K562 (cell line): ENCODE results near the gene MCEMP1. TPM values are rescaled to one million over a fixed set of nuclear protein-coding genes. Genes with fewer than 3 reads are reported as not detected.

Experiments
- CEBPG ChIP-seq, 3 experiments: fragments of 200-800 bp in 1 of 3; sonication (Bioruptor generic) in 1 of 3; sonication (generic) in 1 of 3; formaldehyde crosslinking in 1 of 3; IDR thresholded peaks in 2 of 3; conservative IDR thresholded peaks in 1 of 3; 2 replicates each; pipeline versions ENCODE4 v1.6.1 to v1.8.0; 2016 to 2022; ENCODE audit warnings: missing compliant biosample characterization in 2 of 3, missing genetic modification characterization in 2 of 3, mild to moderate bottlenecking in 1 of 3, missing genetic modification reagents in 1 of 3
- CREM ChIP-seq: IDR thresholded peaks from 2 replicates; pipeline ENCODE4 v1.6.1; 2014; ENCODE audit warnings: antibody characterized with exemption, low read depth
- EP300 ChIP-seq: IDR thresholded peaks from 2 replicates; pipeline ENCODE4 v1.6.1; 2012; ENCODE audit warnings: low read length, improper control_type of control experiment
- EP400 ChIP-seq: fragments of 450-650 bp; IDR thresholded peaks from 2 replicates; pipeline ENCODE4 v1.6.1; 2017; ENCODE audit warnings: antibody characterized with exemption, mild to moderate bottlenecking, moderate library complexity
- FOXK2 ChIP-seq, 2 experiments: fragments of 450-650 bp; IDR thresholded peaks in 1 of 2; conservative IDR thresholded peaks in 1 of 2; 2 replicates each; pipeline ENCODE4 v1.6.1; 2016; ENCODE audit warnings: low read depth in 2 of 2, mild to moderate bottlenecking in 1 of 2
- HEY1 ChIP-seq: fragments of 250-450 bp; sonication (Bioruptor Pico); IDR thresholded peaks from 2 replicates; pipeline ENCODE4 v1.5.0; 2020; ENCODE audit warnings: mild to moderate bottlenecking, moderate library complexity, borderline replicate concordance
- MTA3 ChIP-seq: fragments of 450-650 bp; formaldehyde crosslinking; IDR thresholded peaks from 2 replicates; pipeline ENCODE4 v1.6.1; 2017; ENCODE audit warnings: mild to moderate bottlenecking, borderline replicate concordance
- NBN ChIP-seq: fragments of 450-650 bp; IDR thresholded peaks from 2 replicates; pipeline ENCODE4 v1.6.1; 2016; ENCODE audit warnings: low read depth, mild to moderate bottlenecking
- NFXL1 ChIP-seq: fragments of 450-650 bp; formaldehyde crosslinking; IDR thresholded peaks from 2 replicates; pipeline ENCODE4 v1.4.0; 2021; ENCODE audit warnings: mild to moderate bottlenecking
- PURB ChIP-seq: sonication (generic); formaldehyde crosslinking; IDR thresholded peaks from 2 replicates; pipeline ENCODE4 v1.9.0; 2021; ENCODE audit warnings: low read depth, mild to moderate bottlenecking, missing genetic modification reagents
- SAFB ChIP-seq: fragments of 200-400 bp; formaldehyde crosslinking; IDR thresholded peaks from 2 replicates; pipeline ENCODE4 v1.6.1; 2017; ENCODE audit warnings: low read depth, low read length, borderline replicate concordance
- SIRT6 ChIP-seq: IDR thresholded peaks from one replicate; pipeline ENCODE4 v1.6.1; 2012; ENCODE audit warnings: low read depth, mild to moderate bottlenecking, control low read depth, inconsistent platforms, low read length, moderate library complexity
- SP2 ChIP-seq: IDR thresholded peaks from 2 replicates; pipeline ENCODE4 v1.6.1; 2011; ENCODE audit warnings: mild to moderate bottlenecking, low read depth, low read length, moderate library complexity; ENCODE audit not compliant: poor library complexity, severe bottlenecking; ENCODE audit errors: extremely low read depth
- XRCC5 ChIP-seq: fragments of 200-400 bp; formaldehyde crosslinking; IDR thresholded peaks from 2 replicates; pipeline ENCODE4 v1.6.1; 2017; ENCODE audit warnings: low read depth, mild to moderate bottlenecking, low read length
- polyA plus RNA-seq, 8 experiments: library from polyadenylated mRNA; depleted of rRNA in 4 of 8; stranded (reverse) in 5 of 8; unstranded in 3 of 8; fragments of >200 nt; fragmentation: Nextera tagmentation in 2 of 8; fragmentation: Illumina TruSeq in 1 of 8; extraction: Ambion mirVana in 2 of 8; extraction: Trizol in 1 of 8; gene quantifications; 2 replicates each; pipeline versions ENCODE4 v1.2.1 to v1.2.3, GENCODE V29; 2011 to 2014; ENCODE audit warnings: inconsistent platforms in 1 of 8, missing spikeins in 1 of 8
- total RNA-seq, 7 experiments: library from RNA; depleted of rRNA in 6 of 7; stranded (reverse); fragments of >200 nt in 6 of 7; fragmentation: Illumina TruSeq in 2 of 7; extraction: Trizol in 2 of 7; gene quantifications; 2 replicates each; pipeline versions ENCODE4 v1.2.1 to v1.2.3, GENCODE V29; 2011 to 2021; ENCODE audit warnings: low replicate concordance in 1 of 7
- TF ChIP-seq, protein P1 (sequence below): IDR thresholded peaks from 3 replicates; pipeline ENCODE4 v1.6.1; 2011; ENCODE audit warnings: borderline replicate concordance, mild to moderate bottlenecking, moderate library complexity; ENCODE audit not compliant: insufficient read length; ENCODE audit errors: extremely low read depth
- TF ChIP-seq, protein P2 (sequence below): sonication (generic); formaldehyde crosslinking; IDR thresholded peaks from 2 replicates; pipeline ENCODE4 v1.8.1; 2023; ENCODE audit warnings: mild to moderate bottlenecking, missing genetic modification reagents
- TF ChIP-seq, protein P3 (sequence below), 3 experiments: fragments of 200-800 bp in 1 of 3; fragments of 250-450 bp in 1 of 3; fragments of 450-650 bp in 1 of 3; sonication (Bioruptor Pico) in 1 of 3; sonication (Bioruptor generic) in 1 of 3; formaldehyde crosslinking in 1 of 3; IDR thresholded peaks; 2 replicates each; pipeline versions ENCODE4 v1.6.1 to v1.8.0; 2016 to 2022; ENCODE audit warnings: mild to moderate bottlenecking in 2 of 3, missing genetic modification characterization in 2 of 3, missing compliant biosample characterization in 1 of 3, moderate library complexity in 1 of 3

Gene MCEMP1
- total and polyA plus RNA-seq, 9 of the 15 experiments (the other 6 are each of a cell fraction or from before 2014, with no cell fraction given) = 0.11 to 1.8 (median 0.51) TPM

DNA sequence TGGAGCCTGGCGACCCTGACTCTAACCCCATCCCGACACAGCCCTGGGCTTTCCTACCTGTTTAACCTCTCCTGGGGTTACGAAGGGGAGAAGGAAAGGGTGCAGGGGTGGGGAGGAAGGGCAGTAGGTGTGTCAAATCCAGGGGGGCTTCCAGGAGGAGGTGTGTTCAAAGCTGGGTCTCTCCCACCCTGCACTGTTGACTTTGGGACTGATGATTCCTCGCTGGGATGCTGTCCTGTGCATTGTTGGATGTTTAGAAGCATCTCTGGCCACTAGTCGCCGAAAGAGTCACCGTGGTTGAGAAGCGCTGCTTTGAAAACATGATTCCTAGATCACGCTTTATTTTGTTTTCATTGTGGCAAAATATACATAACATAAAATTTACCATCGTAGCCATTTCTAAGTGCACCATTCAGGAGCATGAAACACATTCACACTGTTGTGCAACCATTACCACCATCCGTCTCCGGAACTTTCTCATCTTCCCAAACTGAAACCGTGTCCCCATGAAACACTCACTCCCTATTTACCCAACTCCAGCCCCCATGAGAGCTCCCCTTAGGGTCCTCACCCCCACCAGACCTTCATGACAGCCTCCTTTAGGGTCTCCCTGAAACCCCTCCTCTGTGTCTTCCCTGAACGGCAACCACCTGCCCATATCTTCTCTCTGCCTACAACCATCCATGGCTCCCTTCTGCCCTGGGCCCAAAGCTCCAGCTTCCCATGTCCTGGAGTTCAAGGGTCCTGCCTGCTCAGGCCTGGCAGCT, 29.5 kb downstream of the MCEMP1 start (continued):
- TF ChIP-seq EP300 = no peak
- TF ChIP-seq SP2 = no peak
- TF ChIP-seq CEBPG (CRISPR knock-in tag; IDR thresholded peaks at IDR 0.05) = no peak
- TF ChIP-seq CEBPG (tag; conservative IDR thresholded peaks at IDR 0.05 in 1 of 2, IDR thresholded peaks at IDR 0.05 in 1 of 2) = no peak
- no peak for TF ChIP-seq EP400
- TF ChIP-seq FOXK2 (conservative IDR thresholded peaks at IDR 0.05 in 1 of 2, IDR thresholded peaks at IDR 0.05 in 1 of 2; ENCODE audit: low read depth in 2 of 2) = no peak
- TF ChIP-seq HEY1 (CRISPR knock-in tag) = no peak
- no peak for TF ChIP-seq SAFB
- TF ChIP-seq, protein P1, sequence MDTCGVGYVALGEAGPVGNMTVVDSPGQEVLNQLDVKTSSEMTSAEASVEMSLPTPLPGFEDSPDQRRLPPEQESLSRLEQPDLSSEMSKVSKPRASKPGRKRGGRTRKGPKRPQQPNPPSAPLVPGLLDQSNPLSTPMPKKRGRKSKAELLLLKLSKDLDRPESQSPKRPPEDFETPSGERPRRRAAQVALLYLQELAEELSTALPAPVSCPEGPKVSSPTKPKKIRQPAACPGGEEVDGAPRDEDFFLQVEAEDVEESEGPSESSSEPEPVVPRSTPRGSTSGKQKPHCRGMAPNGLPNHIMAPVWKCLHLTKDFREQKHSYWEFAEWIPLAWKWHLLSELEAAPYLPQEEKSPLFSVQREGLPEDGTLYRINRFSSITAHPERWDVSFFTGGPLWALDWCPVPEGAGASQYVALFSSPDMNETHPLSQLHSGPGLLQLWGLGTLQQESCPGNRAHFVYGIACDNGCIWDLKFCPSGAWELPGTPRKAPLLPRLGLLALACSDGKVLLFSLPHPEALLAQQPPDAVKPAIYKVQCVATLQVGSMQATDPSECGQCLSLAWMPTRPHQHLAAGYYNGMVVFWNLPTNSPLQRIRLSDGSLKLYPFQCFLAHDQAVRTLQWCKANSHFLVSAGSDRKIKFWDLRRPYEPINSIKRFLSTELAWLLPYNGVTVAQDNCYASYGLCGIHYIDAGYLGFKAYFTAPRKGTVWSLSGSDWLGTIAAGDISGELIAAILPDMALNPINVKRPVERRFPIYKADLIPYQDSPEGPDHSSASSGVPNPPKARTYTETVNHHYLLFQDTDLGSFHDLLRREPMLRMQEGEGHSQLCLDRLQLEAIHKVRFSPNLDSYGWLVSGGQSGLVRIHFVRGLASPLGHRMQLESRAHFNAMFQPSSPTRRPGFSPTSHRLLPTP = peak; percentile 6
- TF ChIP-seq SIRT6 = no peak
- TF ChIP-seq CREM = no peak
- no peak for TF ChIP-seq MTA3
- TF ChIP-seq, protein P2, sequence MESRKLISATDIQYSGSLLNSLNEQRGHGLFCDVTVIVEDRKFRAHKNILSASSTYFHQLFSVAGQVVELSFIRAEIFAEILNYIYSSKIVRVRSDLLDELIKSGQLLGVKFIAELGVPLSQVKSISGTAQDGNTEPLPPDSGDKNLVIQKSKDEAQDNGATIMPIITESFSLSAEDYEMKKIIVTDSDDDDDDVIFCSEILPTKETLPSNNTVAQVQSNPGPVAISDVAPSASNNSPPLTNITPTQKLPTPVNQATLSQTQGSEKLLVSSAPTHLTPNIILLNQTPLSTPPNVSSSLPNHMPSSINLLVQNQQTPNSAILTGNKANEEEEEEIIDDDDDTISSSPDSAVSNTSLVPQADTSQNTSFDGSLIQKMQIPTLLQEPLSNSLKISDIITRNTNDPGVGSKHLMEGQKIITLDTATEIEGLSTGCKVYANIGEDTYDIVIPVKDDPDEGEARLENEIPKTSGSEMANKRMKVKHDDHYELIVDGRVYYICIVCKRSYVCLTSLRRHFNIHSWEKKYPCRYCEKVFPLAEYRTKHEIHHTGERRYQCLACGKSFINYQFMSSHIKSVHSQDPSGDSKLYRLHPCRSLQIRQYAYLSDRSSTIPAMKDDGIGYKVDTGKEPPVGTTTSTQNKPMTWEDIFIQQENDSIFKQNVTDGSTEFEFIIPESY (CRISPR knock-in tag) = no peak
- TF ChIP-seq PURB = no peak
- no peak for TF ChIP-seq XRCC5
- TF ChIP-seq, protein P3, sequence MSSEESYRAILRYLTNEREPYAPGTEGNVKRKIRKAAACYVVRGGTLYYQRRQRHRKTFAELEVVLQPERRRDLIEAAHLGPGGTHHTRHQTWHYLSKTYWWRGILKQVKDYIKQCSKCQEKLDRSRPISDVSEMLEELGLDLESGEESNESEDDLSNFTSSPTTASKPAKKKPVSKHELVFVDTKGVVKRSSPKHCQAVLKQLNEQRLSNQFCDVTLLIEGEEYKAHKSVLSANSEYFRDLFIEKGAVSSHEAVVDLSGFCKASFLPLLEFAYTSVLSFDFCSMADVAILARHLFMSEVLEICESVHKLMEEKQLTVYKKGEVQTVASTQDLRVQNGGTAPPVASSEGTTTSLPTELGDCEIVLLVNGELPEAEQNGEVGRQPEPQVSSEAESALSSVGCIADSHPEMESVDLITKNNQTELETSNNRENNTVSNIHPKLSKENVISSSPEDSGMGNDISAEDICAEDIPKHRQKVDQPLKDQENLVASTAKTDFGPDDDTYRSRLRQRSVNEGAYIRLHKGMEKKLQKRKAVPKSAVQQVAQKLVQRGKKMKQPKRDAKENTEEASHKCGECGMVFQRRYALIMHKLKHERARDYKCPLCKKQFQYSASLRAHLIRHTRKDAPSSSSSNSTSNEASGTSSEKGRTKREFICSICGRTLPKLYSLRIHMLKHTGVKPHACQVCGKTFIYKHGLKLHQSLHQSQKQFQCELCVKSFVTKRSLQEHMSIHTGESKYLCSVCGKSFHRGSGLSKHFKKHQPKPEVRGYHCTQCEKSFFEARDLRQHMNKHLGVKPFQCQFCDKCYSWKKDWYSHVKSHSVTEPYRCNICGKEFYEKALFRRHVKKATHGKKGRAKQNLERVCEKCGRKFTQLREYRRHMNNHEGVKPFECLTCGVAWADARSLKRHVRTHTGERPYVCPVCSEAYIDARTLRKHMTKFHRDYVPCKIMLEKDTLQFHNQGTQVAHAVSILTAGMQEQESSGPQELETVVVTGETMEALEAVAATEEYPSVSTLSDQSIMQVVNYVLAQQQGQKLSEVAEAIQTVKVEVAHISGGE (CRISPR knock-in tag; IDR thresholded peaks at IDR 0.05) = no peak
- TF ChIP-seq NFXL1 = no peak
- no peak for TF ChIP-seq NBN
